ENCODE measurements around the gene ARG1. TPM values are rescaled to one million over a fixed set of nuclear protein-coding genes. Genes with fewer than 3 reads are reported as not detected.

ARG1 gene
- total RNA-seq, 1 donor from 2014 or later, result 4.0 TPM

DNA sequence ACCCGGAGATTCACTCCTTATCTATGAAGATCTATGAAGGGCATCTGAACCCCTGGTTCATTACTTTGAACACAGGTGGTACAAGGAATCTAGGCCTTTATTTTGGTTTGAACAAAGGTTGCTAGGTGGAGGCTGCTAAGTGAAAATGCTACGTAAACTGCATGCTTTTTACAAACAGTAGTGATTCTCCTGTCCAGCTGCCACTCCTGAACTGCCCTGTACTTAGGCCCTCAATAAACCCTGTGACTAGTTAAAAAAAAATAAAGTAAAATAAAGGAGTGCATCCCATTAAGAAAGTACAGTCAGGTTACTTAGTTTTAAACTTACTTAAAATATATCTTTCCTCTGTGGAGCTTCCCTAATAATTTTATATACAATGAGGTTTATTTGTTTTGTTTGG, 27.7 kb upstream of the ARG1 start:
- intact Hi-C loops (cut with DNase I), result no loop called here
- Histone ChIP-seq H3K27me3 (ENCODE audit: low read depth) (no peaks in the 10 kb centered on the region), H3K9me3 (no peaks in the 10 kb centered on the region), H3K27ac (no peak overlapping the region), H3K4me1 (no peaks in the 10 kb centered on the region), H3K4me3 (no peak overlapping the region), H3K36me3 (no peaks in the 10 kb centered on the region)
- no peak for DNase-seq
- TF ChIP-seq, protein P1, sequence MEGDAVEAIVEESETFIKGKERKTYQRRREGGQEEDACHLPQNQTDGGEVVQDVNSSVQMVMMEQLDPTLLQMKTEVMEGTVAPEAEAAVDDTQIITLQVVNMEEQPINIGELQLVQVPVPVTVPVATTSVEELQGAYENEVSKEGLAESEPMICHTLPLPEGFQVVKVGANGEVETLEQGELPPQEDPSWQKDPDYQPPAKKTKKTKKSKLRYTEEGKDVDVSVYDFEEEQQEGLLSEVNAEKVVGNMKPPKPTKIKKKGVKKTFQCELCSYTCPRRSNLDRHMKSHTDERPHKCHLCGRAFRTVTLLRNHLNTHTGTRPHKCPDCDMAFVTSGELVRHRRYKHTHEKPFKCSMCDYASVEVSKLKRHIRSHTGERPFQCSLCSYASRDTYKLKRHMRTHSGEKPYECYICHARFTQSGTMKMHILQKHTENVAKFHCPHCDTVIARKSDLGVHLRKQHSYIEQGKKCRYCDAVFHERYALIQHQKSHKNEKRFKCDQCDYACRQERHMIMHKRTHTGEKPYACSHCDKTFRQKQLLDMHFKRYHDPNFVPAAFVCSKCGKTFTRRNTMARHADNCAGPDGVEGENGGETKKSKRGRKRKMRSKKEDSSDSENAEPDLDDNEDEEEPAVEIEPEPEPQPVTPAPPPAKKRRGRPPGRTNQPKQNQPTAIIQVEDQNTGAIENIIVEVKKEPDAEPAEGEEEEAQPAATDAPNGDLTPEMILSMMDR (IDR thresholded peaks at IDR 0.05), result no peak
- ATAC-seq, result no peak

DNA sequence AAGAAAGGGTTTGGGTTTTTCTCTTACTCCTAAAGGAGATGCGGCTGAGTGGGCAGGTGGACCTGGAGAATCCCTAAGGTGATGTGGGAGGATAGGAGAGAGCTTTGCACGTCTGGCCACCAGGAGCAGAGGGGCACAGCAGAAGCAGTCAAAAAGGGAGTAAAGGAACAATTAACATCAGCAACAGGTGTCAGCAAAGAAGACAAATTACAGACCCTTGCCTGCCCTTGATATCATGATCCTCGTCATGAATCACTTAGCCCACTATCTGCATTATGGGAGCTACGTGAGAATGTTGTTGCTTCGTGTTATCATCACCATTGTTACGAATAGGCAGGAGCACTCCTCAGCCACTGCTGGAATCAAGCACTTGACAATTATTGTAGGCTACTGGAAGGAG, 25.5 kb upstream of the ARG1 start:
- Histone ChIP-seq H3K36me3 (no peaks in the 10 kb centered on the region), H3K27me3 (ENCODE audit: low read depth) (no peaks in the 10 kb centered on the region), H3K4me1 (no peaks in the 10 kb centered on the region), H3K9me3 (no peaks in the 10 kb centered on the region), H3K27ac (no peak overlapping the region), H3K4me3 (no peak overlapping the region)
- TF ChIP-seq, protein P1 (IDR thresholded peaks at IDR 0.05), result no peak
- DNase-seq (no peak), ATAC-seq (no peak)
- intact Hi-C loops (cut with DNase I), result no loop called here

- ATAC-seq, result no peak
- DNase-seq, result no peak
- intact Hi-C loops (cut with DNase I), result no loop called here
- Histone ChIP-seq H3K9me3 (no peaks in the 10 kb centered on the region), H3K36me3 (no peaks in the 10 kb centered on the region), H3K27me3 (ENCODE audit: low read depth) (no peaks in the 10 kb centered on the region), H3K4me1 (no peaks in the 10 kb centered on the region), H3K4me3 (no peak overlapping the region), H3K27ac (no peak overlapping the region)
- TF ChIP-seq, protein P1 (IDR thresholded peaks at IDR 0.05), result no peak
These were observed 24.6 kb upstream of the ARG1 start for GRCh38 chr6:131548441-131548840.

DNA sequence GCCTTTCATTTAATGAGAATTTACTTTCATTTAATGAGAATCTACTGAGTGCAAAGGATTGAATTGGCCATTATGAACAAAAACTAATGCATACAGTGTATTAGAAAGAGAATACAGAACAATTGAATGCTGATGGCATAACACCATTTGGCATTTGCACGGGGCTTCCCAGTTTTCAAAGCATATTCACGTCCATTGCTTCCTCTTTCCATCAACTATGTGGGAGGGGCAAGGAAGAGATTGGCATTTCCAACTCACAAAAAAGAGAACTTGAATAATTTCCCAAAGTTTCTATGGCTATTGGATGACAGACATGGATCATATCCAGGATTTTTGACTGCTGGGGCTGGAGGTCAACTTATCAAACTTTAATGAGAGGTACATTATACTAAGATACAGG, 23.2 kb upstream of the ARG1 start:
- TF ChIP-seq, protein P1 (IDR thresholded peaks at IDR 0.05), result no peak

GRCh38 chr6:131551902-131552301, 21.1 kb upstream of the ARG1 start:
- ATAC-seq, result no peak
- no peak overlapping the region for H3K4me3 ChIP-seq
- H3K27me3 ChIP-seq (ENCODE audit: low read depth), result no peaks in the 10 kb centered on the region
- H3K9me3 ChIP-seq, result no peaks in the 10 kb centered on the region
- no peaks in the 10 kb centered on the region for H3K36me3 ChIP-seq
- H3K4me1 ChIP-seq, result no peaks in the 10 kb centered on the region
- no peak overlapping the region for H3K27ac ChIP-seq
- intact Hi-C loops (cut with DNase I), result no loop called here
- no peak for DNase-seq
- TF ChIP-seq, protein P1 (IDR thresholded peaks at IDR 0.05), result no peak

More for the DNA sequence above, 23.2 kb upstream of the ARG1 start:
- H3K9me3 ChIP-seq, result no peaks in the 10 kb centered on the region
- H3K27ac ChIP-seq, result no peak overlapping the region
- ATAC-seq (no peak), DNase-seq (no peak)
- intact Hi-C loops (cut with DNase I), result no loop called here
- H3K36me3 ChIP-seq, result no peaks in the 10 kb centered on the region
- H3K4me1 ChIP-seq, result no peaks in the 10 kb centered on the region
- no peaks in the 10 kb centered on the region for H3K27me3 ChIP-seq (ENCODE audit: low read depth)
- H3K4me3 ChIP-seq, result no peak overlapping the region

DNA sequence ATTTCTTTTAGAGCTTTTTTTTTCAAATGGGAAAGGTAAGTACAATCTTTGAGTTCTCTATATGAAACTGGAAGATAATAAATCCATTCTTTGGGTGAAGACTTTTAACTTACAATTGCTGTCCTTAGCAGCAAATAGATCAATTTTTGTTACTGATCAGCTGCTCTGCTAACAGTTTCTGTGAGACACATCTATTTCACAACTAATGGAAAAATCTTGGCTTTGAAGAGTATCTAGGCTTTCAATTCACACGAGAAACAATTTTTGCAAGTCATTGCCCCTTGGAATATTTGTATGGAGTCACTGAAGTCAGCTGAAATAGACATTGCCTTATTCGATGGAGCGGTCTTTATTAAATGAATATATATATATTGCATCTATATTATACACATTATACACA, 20.5 kb upstream of the ARG1 start:
- ATAC-seq, result no peak
- intact Hi-C loops (cut with DNase I), result no loop called here

More for the DNA sequence above, 20.5 kb upstream of the ARG1 start:
- no peak for DNase-seq
- no peaks in the 10 kb centered on the region for H3K36me3 ChIP-seq
- TF ChIP-seq, protein P1 (IDR thresholded peaks at IDR 0.05), result no peak
- H3K27ac ChIP-seq, result no peak overlapping the region
- H3K9me3 ChIP-seq, result no peaks in the 10 kb centered on the region
- H3K27me3 ChIP-seq (ENCODE audit: low read depth), result no peaks in the 10 kb centered on the region
- no peak overlapping the region for H3K4me3 ChIP-seq
- H3K4me1 ChIP-seq, result no peaks in the 10 kb centered on the region

Measured in lower lobe of right lung (tissue), 2 donors.